ENCODE measurements around the gene NAALADL2. TPM values are rescaled to one million over a fixed set of nuclear protein-coding genes. Genes with fewer than 3 reads are reported as not detected.

NAALADL2 gene
- polyA plus RNA-seq (2012; ENCODE audit: insufficient read depth, insufficient read length, low read depth), result 0.60 TPM

- DNase-seq, result no peak
- H3K4me3 ChIP-seq (ENCODE audit: low read depth, low read length), result no peak within 1 kb of the TSS
- TF ChIP-seq CTCF (IDR thresholded peaks at IDR 0.05; ENCODE audit: low read depth, low read length), result no peak
- no peaks in the 10 kb centered on the region for H3K4me1 ChIP-seq
- no peaks in the 10 kb centered on the region for H3K27me3 ChIP-seq
- H3K9me3 ChIP-seq, result no peaks in the 10 kb centered on the region
- H3K36me3 ChIP-seq, result no peaks in the 10 kb centered on the region
Measured at GRCh38 chr3:174859114-174859735, at the start of gene NAALADL2. Gene NAALADL2, plus strand, starts transcription at chr3:174859334.

- DNase-seq, result no peak
- H3K4me1 ChIP-seq, result no peaks in the 10 kb centered on the region
- H3K4me3 ChIP-seq (ENCODE audit: low read depth, low read length), result no peak overlapping the region
- no peak for TF ChIP-seq CTCF (IDR thresholded peaks at IDR 0.05; ENCODE audit: low read depth, low read length)
- H3K27me3 ChIP-seq, result no peaks in the 10 kb centered on the region
- H3K36me3 ChIP-seq, result no peaks in the 10 kb centered on the region
- no peaks in the 10 kb centered on the region for H3K9me3 ChIP-seq
Measured at GRCh38 chr3:174810254-174810653, 48.9 kb upstream of the NAALADL2 start.

GRCh38 chr3:174812172-174812862, 46.8 kb upstream of the NAALADL2 start:
- no peak overlapping the region for H3K4me3 ChIP-seq (ENCODE audit: low read depth, low read length)
- H3K36me3 ChIP-seq, result no peaks in the 10 kb centered on the region
- no peaks in the 10 kb centered on the region for H3K4me1 ChIP-seq
- no peaks in the 10 kb centered on the region for H3K9me3 ChIP-seq
- DNase-seq, result no peak
- TF ChIP-seq CTCF (IDR thresholded peaks at IDR 0.05; ENCODE audit: low read depth, low read length), result no peak
- no peaks in the 10 kb centered on the region for H3K27me3 ChIP-seq

- TF ChIP-seq CTCF (IDR thresholded peaks at IDR 0.05; ENCODE audit: low read depth, low read length), result no peak
- Histone ChIP-seq H3K36me3 (no peaks in the 10 kb centered on the region), H3K4me3 (ENCODE audit: low read depth, low read length) (no peak overlapping the region), H3K4me1 (no peaks in the 10 kb centered on the region), H3K27me3 (no peaks in the 10 kb centered on the region), H3K9me3 (no peaks in the 10 kb centered on the region)
- DNase-seq, result no peak
Measured at GRCh38 chr3:174815750-174816149, 43.4 kb upstream of the NAALADL2 start.

- no peaks in the 10 kb centered on the region for H3K36me3 ChIP-seq
- DNase-seq, result no peak
Measured at GRCh38 chr3:174820885-174821284, 38.2 kb upstream of the NAALADL2 start.

More at GRCh38 chr3:174820885-174821284, 38.2 kb upstream of the NAALADL2 start:
- Histone ChIP-seq H3K4me3 (ENCODE audit: low read depth, low read length) (no peak overlapping the region), H3K4me1 (peaks cover 7% of the 10 kb centered on the region; the same call in 1 of the 2 replicates), H3K27me3 (peaks cover 6% of the 10 kb centered on the region; the same call in 1 of the 2 replicates), H3K9me3 (no peaks in the 10 kb centered on the region)
- TF ChIP-seq CTCF (IDR thresholded peaks at IDR 0.05; ENCODE audit: low read depth, low read length), result no peak
